Adipocyte (in vitro differentiated cells): ENCODE measurements around the gene GALNT11.
"Not testable (repeated sequence)": the region's sequence is repeated elsewhere in the genome, so short reads cannot be mapped to it uniquely, and the experiment has no call there.

ENCODE experiments used
- DNase-seq: peaks from one replicate; pipeline ENCODE4 v3.0.0-alpha.2; 2015; ENCODE audit warnings: low read depth
- H3K27me3 ChIP-seq: replicated peaks from 2 replicates; pipeline ENCODE4 v1.7.0; 2013; ENCODE audit warnings: mild to moderate bottlenecking, low read length, moderate library complexity; ENCODE audit not compliant: control insufficient read depth, insufficient read depth
- H3K36me3 ChIP-seq: 2 replicates; pipeline ENCODE4 v1.7.0; 2013; ENCODE audit warnings: low read length, mild to moderate bottlenecking, moderate library complexity; ENCODE audit not compliant: control insufficient read depth, insufficient read depth, severe bottlenecking
- H3K4me1 ChIP-seq: 2 replicates; pipeline ENCODE4 v1.7.0; 2013; ENCODE audit warnings: mild to moderate bottlenecking, low read length, moderate library complexity; ENCODE audit not compliant: control insufficient read depth, insufficient read depth
- H3K4me3 ChIP-seq: 2 replicates; pipeline ENCODE4 v1.7.0; 2013; ENCODE audit warnings: mild to moderate bottlenecking, low read length, moderate library complexity
- H3K9ac ChIP-seq: 2 replicates; pipeline ENCODE4 v1.7.0; 2013; ENCODE audit warnings: mild to moderate bottlenecking, low read length, moderate library complexity
- H3K9me3 ChIP-seq: 2 replicates; pipeline ENCODE4 v1.7.0; 2013; ENCODE audit warnings: mild to moderate bottlenecking, low read length, moderate library complexity; ENCODE audit not compliant: control insufficient read depth

Gene GALNT11

GRCh38 chr7:152006336-152006735 lies 19.1 kb upstream of the GALNT11 start:
- H3K4me3 ChIP-seq = no peak overlapping the region
- DNase-seq = no peak
- no peak overlapping the region for H3K9ac ChIP-seq

GRCh38 chr7:152011860-152012259 lies 13.6 kb upstream of the GALNT11 start:
- no peak for DNase-seq
- Histone ChIP-seq H3K9ac (no peak overlapping the region), H3K4me3 (no peak overlapping the region), H3K4me1 (no peaks in the 10 kb centered on the region), H3K27me3 (peaks cover 5% of the 10 kb centered on the region), H3K9me3 (peaks cover 3% of the 10 kb centered on the region), H3K36me3 (no peaks in the 10 kb centered on the region)

More at GRCh38 chr7:152006336-152006735, 19.1 kb upstream of the GALNT11 start:
- H3K27me3 ChIP-seq = no peaks in the 10 kb centered on the region
- no peaks in the 10 kb centered on the region for H3K9me3 ChIP-seq
- H3K36me3 ChIP-seq = no peaks in the 10 kb centered on the region
- no peaks in the 10 kb centered on the region for H3K4me1 ChIP-seq

GRCh38 chr7:152013230-152013629 lies 12.2 kb upstream of the GALNT11 start:
- peaks cover 5% of the 10 kb centered on the region for H3K27me3 ChIP-seq
- no peaks in the 10 kb centered on the region for H3K4me1 ChIP-seq
- H3K36me3 ChIP-seq = no peaks in the 10 kb centered on the region
- no peak overlapping the region for H3K9ac ChIP-seq
- no peak for DNase-seq
- H3K9me3 ChIP-seq = peaks cover 3% of the 10 kb centered on the region
- no peak overlapping the region for H3K4me3 ChIP-seq

GRCh38 chr7:152013974-152014373 lies 11.5 kb upstream of the GALNT11 start:
- Histone ChIP-seq H3K4me3 (no peak overlapping the region), H3K4me1 (no peaks in the 10 kb centered on the region), H3K36me3 (no peaks in the 10 kb centered on the region), H3K27me3 (peaks cover 5% of the 10 kb centered on the region), H3K9me3 (peaks cover 3% of the 10 kb centered on the region), H3K9ac (no peak overlapping the region)
- no peak for DNase-seq

- Histone ChIP-seq H3K27me3 (peaks cover 9% of the 10 kb centered on the region), H3K4me1 (no peaks in the 10 kb centered on the region), H3K36me3 (no peaks in the 10 kb centered on the region), H3K9me3 (peaks cover 3% of the 10 kb centered on the region), H3K9ac (no peak overlapping the region), H3K4me3 (no peak overlapping the region)
- no peak for DNase-seq
Observed at GRCh38 chr7:152014722-152015121, 10.8 kb upstream of the GALNT11 start.

GRCh38 chr7:152015600-152015999 lies 9.9 kb upstream of the GALNT11 start:
- Histone ChIP-seq H3K9ac (no peak overlapping the region), H3K4me3 (no peak overlapping the region), H3K9me3 (peaks cover 3% of the 10 kb centered on the region), H3K27me3 (peaks cover 11% of the 10 kb centered on the region), H3K4me1 (no peaks in the 10 kb centered on the region), H3K36me3 (no peaks in the 10 kb centered on the region)
- no peak for DNase-seq

GRCh38 chr7:152016947-152017346 lies 8.5 kb upstream of the GALNT11 start:
- Histone ChIP-seq H3K27me3 (peaks cover 11% of the 10 kb centered on the region), H3K9me3 (peaks cover 3% of the 10 kb centered on the region), H3K9ac (no peak overlapping the region), H3K4me3 (no peak overlapping the region), H3K36me3 (no peaks in the 10 kb centered on the region), H3K4me1 (no peaks in the 10 kb centered on the region)
- no peak for DNase-seq

- DNase-seq, H3K9me3 ChIP-seq, H3K4me3 ChIP-seq, H3K4me1 ChIP-seq, H3K9ac ChIP-seq, H3K36me3 ChIP-seq: not testable (repeated sequence)
- H3K27me3 ChIP-seq = peaks cover 10% of the 10 kb centered on the region
Observed at GRCh38 chr7:152017683-152018082, 7.8 kb upstream of the GALNT11 start.

- H3K4me1 ChIP-seq, H3K27me3 ChIP-seq, H3K9ac ChIP-seq, H3K9me3 ChIP-seq, DNase-seq, H3K36me3 ChIP-seq, H3K4me3 ChIP-seq: not testable (repeated sequence)
Observed at GRCh38 chr7:152021740-152022139, 3.7 kb upstream of the GALNT11 start.

GRCh38 chr7:152025937-152026890 lies 740 bp downstream of the GALNT11 start:
- H3K4me3 ChIP-seq = peak overlapping the region; percentile 96
- DNase-seq = no peak
- no peaks in the 10 kb centered on the region for H3K27me3 ChIP-seq
- peaks cover 6% of the 10 kb centered on the region for H3K4me1 ChIP-seq
- no peaks in the 10 kb centered on the region for H3K9me3 ChIP-seq
- peaks cover 3% of the 10 kb centered on the region for H3K36me3 ChIP-seq
- H3K9ac ChIP-seq = peak overlapping the region; percentile 94

- not testable (repeated sequence) for H3K9me3 ChIP-seq, H3K4me1 ChIP-seq, H3K9ac ChIP-seq, H3K27me3 ChIP-seq, H3K36me3 ChIP-seq, DNase-seq, H3K4me3 ChIP-seq
Observed at GRCh38 chr7:152027491-152028365, 2.3 kb downstream of the GALNT11 start.
